GM11168 (cell line): ENCODE results near the gene MAN1A2.
"Not testable (repeated sequence)": the region's sequence is repeated elsewhere in the genome, so short reads cannot be mapped to it uniquely, and the experiment has no call there.

ENCODE experiments used
- in situ Hi-C: fragments of 300-500 bp; cut with MboI; formaldehyde crosslinking; loops from one replicate; pipeline ENCODE4 v1.12.0; 2022; ENCODE audit warnings: low sequenced_read_pairs; ENCODE audit not compliant: unreplicated experiment

The MAN1A2 gene

DNA sequence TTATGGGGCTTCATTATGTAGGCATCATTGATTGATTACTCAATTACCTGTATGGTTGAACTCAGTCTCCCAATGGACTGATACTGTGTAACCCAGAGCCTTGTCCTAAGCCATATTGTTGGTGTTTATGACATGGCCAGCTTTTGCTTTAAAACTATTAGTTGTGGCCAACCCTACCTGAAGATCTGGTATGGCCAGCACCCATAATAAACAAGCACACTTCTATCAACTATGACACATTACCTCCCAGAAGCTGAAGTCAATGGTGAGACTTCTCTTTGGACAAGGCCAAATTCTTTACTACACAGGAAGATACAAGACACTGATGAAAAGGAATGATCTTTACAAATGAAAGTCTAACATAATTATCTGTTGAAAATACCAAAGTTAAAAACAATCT lies 28.8 kb downstream of the MAN1A2 start:
- in situ Hi-C loops: no loop called here

DNA sequence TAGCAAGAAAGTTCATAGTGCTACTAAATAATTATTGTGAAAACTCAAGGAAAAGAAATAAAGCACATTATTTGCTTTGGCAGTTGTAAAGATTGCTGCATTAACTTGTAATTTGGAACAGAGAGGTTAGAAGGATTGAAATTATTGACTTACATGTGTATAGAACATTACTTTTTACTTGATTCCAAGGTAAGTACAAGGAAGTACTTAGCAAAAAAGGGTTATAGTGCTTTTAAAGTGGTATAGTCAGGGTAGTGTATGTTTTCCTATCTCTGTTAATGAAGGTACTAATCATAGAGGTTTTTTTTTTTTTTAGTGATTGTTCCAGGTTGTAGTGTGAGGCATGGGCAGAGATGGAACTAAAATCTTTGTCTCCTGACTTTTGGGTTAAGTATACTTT lies 29.4 kb downstream of the MAN1A2 start:
- in situ Hi-C loops: no loop called here

DNA sequence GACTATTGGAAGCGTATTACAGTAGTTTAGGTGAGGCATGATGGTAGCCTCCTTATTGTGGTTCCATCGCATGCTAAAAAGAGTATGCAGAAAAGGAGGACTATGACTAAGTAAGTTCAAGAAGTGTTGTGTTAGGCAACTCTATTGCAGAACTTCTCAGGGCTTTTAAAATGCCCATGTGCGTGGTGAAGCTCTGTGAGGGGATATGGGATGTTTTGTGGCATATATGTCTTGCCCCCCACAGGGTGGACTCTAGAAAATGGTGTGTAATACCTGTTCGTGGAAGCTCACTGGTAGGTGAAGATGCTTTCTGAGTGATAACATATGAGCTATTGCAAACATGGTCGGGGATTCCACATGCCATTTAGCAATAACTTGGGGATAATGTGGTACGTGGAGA lies 31.7 kb downstream of the MAN1A2 start:
- in situ Hi-C loops: no loop called here

DNA sequence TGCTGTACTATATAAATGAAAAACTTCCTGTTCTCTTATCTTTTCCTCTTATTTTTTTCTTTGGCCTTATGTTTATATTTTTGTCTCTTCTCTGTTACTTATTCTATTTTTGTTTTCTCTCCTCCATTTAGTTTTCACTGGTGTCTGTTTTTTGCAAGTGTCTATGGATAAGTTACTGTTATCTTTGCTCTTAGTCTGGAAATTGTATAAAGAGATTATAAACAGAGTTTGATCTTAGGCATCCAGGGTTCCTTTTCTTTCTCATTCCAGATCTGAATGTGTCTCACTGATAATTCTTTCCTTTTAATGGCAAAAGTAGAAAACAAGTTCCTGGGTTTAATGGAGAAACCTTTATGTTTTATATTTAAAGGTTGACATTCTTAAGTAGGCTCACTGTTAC lies 34.5 kb downstream of the MAN1A2 start:
- in situ Hi-C loops: no loop called here

DNA sequence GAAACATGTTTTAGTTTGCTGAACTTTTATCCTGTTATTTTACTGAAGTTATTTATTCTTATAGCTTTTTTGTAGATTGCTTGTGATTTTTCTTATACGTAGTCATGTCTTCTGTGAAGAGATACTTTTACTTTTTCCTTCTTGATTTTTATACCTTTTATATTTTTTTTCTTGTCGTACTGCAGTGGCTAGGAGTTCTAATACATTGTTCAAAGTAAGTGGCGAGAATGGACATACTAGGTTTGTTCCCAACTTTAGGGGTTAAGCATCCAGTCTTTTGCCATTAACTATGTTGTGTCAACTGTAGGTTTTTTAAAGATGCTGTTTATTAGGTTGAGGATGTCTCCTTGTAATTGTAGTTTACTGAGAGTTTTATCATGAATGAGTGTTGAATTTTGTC lies 36.3 kb downstream of the MAN1A2 start:
- in situ Hi-C loops: no loop called here

DNA sequence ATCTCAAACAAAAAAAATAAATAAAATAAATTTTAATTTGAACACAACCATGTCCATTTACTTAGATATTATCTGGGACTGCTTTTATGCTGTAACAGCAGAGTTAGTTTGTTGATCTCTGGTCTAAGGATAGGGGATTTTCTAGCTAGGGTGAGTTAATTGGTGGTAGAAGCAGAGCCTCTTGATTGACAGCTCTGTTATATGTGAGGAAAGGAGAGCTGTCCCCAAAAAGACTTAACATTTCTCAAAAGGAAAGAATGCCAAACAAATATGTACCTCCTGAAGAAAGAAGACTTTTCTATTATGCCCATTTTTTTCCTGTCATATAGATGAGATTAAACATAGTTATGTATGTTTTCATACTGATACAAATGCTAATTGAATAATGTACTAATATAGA lies 37.8 kb downstream of the MAN1A2 start:
- in situ Hi-C loops: no loop called here

DNA sequence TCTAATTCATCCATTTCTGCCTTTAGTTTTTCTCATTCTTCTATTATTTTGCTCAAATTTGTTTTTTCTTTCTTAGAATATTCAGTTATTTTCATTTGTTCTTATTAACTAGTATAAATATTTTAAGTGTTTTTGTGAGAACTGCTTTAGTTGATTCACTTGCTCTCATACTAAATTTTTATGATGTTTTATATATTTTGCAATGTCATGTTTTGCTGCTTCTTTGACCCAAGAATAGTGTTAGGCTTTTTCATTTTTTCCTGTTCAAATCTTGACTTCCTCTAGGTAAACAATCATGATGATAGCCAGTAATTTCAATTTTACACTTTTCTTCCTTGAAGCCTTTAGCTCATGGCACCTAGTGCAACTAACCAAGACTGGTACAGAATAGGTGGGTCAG lies 45.2 kb downstream of the MAN1A2 start:
- in situ Hi-C loops: no loop called here

DNA sequence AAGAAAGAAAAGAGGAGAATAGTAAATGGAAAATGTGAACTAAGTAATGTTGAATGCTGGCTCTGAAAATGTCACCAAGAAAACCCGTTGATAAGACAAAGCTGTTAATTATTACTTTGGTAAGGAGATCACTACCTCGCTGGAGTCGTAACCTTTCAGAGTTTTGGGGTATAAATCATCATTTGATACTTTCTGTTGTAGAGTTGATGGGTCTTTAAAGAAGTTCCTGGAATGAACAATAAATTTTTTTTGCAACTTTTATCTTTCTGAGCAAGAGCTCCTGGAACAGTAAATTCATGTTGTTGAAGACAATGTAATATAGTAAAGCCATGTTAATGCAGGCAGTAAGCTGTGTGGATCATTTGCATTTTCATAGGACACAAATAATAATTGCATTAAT lies 46.2 kb downstream of the MAN1A2 start:
- in situ Hi-C loops: no loop called here

DNA sequence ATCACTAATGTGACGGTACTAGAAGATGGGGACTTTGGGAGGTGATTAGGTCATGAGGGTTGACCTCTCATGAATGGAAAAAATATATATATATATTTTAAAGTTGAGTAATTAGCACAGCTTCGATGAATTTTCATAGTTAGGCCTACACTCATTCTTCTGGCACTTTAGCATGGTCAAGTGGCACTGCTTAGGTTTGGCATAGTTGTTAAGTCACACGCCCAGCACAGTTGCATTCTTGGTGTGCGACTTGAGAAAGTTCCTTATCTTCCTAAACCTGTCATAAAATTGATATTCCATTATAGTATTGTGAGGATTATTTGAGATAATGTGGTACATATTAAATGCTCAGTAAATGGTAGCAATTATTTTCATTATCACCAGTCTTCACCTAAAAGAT lies 47.7 kb downstream of the MAN1A2 start:
- in situ Hi-C loops: no loop called here

DNA sequence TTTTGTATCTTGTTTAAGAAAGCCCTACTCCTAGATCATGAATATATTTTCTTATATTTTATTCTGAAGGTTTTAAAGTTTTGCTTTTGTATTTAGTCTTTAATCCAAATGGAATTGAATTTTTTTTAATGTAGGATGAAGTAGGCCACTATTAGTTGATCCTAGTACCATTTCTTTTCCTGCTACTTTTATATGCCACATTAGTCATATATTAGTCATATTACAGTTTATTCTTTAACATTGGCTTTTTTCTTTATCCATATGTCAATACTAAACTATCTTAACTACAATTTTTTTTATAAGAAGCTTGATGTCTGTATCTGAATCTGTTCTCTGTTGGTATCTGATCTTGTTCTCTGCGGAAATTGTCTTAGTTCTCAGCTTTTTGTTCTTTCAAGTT lies 48.8 kb downstream of the MAN1A2 start:
- in situ Hi-C loops: no loop called here

DNA sequence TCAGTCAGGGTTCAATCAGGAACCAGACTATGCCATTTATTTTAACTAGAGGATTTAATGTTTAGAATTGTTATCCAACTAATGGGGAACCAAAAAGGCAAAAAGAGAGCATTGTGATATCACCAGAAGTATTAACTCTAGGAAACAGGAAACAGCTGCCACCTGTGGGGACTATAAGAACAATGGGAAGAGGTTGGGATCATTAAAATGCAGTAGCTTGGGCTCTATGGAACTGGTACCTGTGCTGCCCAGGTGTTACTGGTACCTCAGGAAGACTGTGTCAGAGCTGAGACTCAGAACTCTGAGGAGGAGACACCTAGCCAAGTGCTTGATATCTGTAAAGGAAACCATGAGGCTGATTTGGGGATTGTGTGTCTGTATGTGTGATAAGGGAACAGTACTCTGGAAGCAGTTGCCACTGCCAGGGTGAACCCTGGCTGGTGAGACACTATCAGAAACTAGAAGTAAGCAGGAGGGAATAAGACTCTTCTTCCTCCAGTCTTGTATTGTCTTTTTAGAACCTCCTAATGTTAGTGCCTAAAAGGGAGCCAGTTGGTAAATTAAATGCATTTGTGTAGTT lies 49.4 kb downstream of the MAN1A2 start:
- in situ Hi-C loops: no loop called here

DNA sequence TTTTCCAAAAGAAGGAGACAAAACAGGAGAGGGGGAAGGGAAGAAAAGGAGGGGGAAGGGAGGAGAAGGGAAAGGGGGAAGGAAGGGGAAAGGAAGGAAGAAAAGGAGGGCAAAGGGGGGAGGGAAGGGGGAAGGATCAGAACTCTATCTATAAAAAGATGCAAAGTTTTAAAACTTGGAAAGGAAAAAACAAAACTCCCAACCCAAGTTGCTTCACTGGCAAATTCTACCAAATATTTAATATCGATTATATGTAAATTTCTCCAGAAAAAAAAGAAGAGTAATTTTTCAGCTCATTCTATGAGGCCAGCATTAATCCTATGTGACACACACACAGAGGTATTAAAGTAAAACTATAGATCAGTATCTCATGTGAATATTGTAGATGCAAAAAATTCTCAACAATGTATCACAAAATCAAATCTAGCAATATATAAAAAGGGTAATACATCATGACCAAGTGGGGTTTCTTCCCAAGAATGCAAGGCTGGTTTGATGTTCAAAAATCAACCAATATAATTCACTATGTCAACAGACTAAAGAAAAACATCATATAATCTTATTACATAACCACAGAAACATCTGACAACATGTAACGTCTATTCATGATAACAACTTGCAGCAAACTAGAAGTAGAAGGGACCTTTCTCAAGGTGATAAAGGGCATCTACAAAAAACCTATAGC lies 57.9 kb downstream of the MAN1A2 start:
- in situ Hi-C loops: no loop called here

DNA sequence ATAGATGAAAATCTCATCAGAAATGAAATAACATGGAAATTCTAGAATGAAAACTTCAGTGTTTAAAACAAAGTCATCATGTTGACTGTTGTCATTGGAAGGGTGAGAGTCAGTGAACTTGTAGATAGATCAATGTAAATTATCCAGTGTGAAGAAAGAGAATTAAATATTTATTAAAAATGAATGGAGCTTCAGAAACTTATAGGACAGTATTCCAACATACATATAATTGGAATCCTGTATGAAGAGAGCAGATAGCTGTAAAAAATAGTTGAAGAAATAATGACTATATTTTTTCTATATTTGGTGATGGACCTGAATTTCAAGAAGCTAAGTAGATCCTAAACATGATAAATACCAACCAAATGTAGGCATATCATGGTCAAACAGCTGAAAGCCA lies 60.0 kb downstream of the MAN1A2 start:
- in situ Hi-C loops: no loop called here

DNA sequence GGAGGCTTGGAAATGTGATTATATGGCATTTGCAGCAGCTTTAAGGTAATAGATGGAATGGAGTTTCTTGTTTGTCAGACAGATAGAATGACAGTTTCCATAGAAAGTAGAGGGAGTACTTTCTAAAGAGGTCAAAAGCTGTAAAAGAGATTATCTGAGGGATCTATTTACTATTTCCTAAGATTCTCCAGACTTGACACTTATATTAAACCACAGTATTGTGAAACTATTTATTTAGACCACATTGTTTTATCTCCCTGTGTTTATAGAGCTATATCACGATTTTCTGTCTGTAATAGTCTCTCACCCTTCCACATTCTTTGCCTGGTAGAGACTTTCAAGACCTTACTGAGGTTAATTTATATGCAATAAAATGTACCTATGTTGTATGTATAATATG lies 66.7 kb downstream of the MAN1A2 start:
- in situ Hi-C loops: no loop called here

DNA sequence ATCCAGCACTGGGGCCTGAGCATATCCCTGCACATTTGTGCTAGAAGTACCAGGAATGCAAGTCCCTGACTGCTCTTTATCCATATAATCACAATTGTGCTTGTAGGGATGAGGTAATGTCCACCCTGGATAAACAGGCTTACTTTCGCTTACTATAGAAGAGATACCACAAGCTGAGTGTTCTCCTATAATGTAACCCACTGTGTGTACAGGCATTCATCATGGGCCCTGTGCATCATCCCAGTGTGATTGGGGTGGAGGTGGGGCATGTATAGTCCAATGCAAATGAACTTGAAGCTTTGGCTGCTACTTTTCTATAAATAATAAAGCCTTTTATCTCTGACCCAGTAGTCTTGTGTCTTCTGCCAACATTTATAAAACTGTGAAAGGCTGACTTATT lies 69.3 kb downstream of the MAN1A2 start:
- in situ Hi-C loops: no loop called here

DNA sequence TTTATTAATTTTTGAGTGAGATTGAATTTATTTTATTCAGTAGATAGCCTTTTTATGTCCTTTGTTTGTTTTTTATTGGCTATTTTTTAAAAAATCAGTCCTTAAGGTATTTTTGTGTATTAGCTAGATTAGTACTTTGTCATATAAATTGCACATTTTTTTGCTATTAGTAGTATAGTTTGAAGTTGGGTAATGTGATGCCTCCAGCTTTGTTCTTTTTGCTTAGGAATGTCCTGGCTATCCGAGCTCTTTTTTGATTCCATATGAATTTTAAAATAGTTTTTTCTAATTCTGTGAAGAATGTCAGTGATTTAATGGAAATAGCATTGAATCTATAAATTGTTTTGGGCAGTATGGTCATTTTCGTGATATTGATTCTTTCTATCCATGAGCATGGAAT lies 80.4 kb downstream of the MAN1A2 start:
- in situ Hi-C loops: no loop called here

DNA sequence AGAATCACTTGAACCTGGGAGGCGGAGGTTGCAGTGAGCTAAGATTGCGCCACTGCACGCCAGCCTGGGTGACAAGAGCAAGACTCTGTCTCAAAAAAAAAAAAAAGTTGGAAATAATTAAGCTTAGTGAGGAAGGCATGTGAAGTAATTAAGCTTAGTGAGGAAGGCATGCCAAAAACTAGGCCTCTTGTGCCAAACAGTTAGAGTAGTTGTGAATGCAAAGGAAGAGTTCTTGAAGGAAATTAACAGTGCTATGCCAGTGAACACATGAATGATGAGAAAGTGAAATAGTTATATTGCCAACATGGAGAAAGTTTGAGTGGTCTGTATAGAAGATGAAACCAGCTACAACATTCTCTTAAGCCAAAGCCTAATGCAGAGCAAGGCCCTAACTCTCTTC lies 85.0 kb downstream of the MAN1A2 start:
- in situ Hi-C loops: no loop called here

DNA sequence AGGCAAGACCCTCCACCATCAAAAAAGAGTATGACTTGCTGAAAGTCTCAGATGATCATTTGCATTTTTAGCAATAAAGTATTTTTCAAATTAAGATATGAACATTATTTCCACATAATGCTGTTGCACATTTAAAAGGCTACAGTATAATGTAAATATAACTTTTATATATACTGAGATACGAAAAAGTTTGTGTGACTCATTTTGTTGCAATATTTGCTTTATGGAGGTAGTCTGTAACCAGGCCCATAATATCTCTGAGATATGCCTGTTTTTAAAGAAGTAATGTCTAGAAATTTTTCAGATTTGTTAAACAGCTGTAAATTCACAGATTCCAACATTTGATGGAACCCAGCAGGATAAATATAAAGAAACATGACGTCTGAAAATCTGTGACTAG lies 86.7 kb downstream of the MAN1A2 start:
- in situ Hi-C loops: no loop called here

DNA sequence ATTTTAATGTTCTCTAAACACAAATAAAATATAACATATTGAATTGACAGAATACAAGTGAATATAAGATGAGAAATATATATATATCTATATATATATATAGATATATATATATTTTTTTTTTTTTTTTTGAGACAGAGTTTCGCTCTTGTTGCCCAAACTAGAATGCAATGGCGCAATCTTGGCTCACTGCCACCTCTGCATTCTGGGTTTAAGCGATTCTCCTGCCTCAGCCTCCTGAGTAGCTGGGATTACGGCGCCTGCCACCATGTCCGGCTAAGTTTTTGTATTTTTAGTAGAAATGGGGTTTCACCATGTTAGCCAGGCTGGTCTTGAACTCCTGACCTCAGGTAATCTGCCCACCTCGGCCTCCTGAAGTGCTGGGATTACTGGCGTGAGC lies 91.2 kb downstream of the MAN1A2 start:
- in situ Hi-C loops: not testable (repeated sequence)

DNA sequence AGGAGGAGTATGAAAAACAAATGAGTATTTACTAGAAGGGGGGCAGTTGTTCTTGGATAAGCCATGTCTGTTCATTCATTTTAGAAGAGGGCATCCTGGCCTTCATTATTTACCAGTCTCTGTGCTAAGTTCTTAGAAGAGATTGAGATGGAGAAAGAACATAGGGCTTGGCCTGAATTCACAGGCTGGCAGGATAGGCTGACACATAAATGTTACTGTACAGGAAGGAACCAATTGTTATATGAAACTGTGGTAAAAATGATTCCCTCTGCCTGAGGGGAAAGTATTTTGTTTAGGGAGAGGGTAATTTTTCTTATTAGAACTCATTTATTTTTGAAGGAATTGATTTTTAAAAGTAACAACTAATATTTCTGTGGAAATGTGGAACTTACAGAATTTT lies 99.5 kb downstream of the MAN1A2 start:
- in situ Hi-C loops: no loop called here

DNA sequence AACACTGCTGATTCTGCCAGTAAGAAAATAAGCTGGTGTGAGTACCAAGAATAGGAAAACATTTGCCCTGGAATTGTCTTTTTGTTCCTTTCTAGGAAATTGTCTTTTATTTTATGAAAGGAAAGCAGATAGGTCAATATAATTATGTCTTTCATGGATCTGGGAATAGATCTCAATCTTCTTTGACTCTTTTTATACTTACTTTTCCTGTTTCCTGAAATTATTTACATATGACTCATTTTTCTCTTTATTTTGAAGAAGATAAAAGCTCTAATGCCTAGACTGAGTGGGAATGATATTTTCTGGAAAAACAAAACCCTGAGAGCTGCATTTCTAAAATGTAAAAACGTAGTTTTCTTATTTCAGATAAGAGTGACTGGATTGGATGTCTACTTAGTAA lies 100.1 kb downstream of the MAN1A2 start:
- in situ Hi-C loops: no loop called here

DNA sequence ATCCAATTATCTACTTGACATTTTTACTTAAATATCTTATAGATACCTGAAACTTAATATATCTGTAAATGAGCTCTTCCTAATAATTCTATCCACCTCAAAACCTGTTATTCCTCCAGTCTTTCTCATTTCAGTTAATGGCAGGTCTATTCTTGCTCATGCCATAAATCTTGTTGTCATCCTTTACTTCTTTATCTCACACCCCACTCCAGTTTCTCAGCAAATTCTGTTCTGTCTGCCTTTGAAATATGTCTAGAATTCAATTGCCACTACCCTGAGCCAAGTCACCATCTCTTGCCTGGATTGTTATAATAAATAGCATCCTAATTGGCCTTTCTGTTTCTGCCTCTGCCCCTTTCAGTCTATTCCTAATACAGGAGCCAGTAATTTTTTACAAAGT lies 105.8 kb downstream of the MAN1A2 start:
- in situ Hi-C loops: no loop called here

DNA sequence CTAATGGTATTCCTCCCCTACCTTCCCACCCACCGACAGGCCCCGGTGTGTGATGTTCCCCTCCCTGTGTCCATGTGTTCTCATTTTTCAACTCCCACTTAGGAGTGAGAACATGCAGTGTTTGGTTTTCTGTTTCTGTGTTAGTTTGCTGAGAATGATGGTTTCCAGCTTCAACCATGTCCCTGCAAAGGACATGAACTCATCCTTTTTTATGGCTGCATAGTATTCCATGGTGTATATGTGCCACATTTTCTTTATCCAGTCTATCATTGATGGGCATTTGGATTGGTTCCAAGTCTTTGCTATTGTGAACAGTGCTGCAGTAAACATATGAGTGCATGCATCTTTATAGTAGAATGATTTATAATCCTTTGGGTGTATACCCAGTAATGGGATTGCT lies 108.2 kb downstream of the MAN1A2 start:
- in situ Hi-C loops: not testable (repeated sequence)
